SHP77 treated with DMSO at 0.1 percent for 48 hours (cell line): Measurements from ENCODE around the gene SELP.

Experiments used
- DNase-seq: peaks from one replicate; lab custom pipeline; 2025; lab: John Stamatoyannopoulos, UW

Gene SELP

GRCh38 chr1:169620565-169620964 is 9.4 kb downstream of the SELP start:
- DNase-seq: no peak

GRCh38 chr1:169618367-169618766 is 11.6 kb downstream of the SELP start:
- no peak for DNase-seq

GRCh38 chr1:169615803-169616202 is 14.1 kb downstream of the SELP start:
- no peak for DNase-seq

GRCh38 chr1:169610858-169611257 is 19.1 kb downstream of the SELP start:
- no peak for DNase-seq

- no peak for DNase-seq
Measured at GRCh38 chr1:169610108-169610507, 19.8 kb downstream of the SELP start.

- no peak for DNase-seq
Measured at GRCh38 chr1:169608226-169608625, 21.7 kb downstream of the SELP start.

- DNase-seq: no peak
Measured at GRCh38 chr1:169604781-169605560, 25.0 kb downstream of the SELP start.

GRCh38 chr1:169601096-169601881 is 28.6 kb downstream of the SELP start:
- DNase-seq: no peak

GRCh38 chr1:169595764-169596711 is 33.9 kb downstream of the SELP start:
- no peak for DNase-seq

GRCh38 chr1:169594391-169594790 is 35.5 kb downstream of the SELP start:
- DNase-seq: no peak

GRCh38 chr1:169590932-169591331 is 39.0 kb downstream of the SELP start:
- DNase-seq: no peak

- DNase-seq: no peak
Measured at GRCh38 chr1:169588785-169589485, 41.0 kb downstream of the SELP start.

- DNase-seq: no peak
Measured at GRCh38 chr1:169588112-169588511, 41.8 kb downstream of the SELP start.

GRCh38 chr1:169586395-169587255 is 43.3 kb downstream of the SELP start, which contains the start of gene F5:
Gene F5, minus strand, starts transcription at chr1:169586481. Its CDS starts 95 bp downstream, at chr1:169586386.
- peak; percentile 70 for DNase-seq

- no peak for DNase-seq
Measured at GRCh38 chr1:169586067-169586394, 43.9 kb downstream of the SELP start.

- no peak for DNase-seq
Measured at GRCh38 chr1:169585181-169585580, 44.7 kb downstream of the SELP start.

- DNase-seq: no peak
Measured at GRCh38 chr1:169584483-169585144, 45.3 kb downstream of the SELP start.

- no peak for DNase-seq
Measured at GRCh38 chr1:169577981-169578738, 51.8 kb downstream of the SELP start.

- no peak for DNase-seq
Measured at GRCh38 chr1:169576935-169577331, 53.0 kb downstream of the SELP start.
